Rectal smooth muscle tissue (tissue), 1 donor: ENCODE data around the gene PFKFB3.
A peak's percentile ranks its signal among the peaks of the same experiment; 100 is the strongest.

Experiments
- H3K27ac ChIP-seq: one replicate; pipeline ENCODE4 v1.7.0; 2013; ENCODE audit warnings: low read depth, low read length, inconsistent platforms
- H3K27me3 ChIP-seq: one replicate; pipeline ENCODE4 v1.7.0; 2013; ENCODE audit warnings: low read length; ENCODE audit not compliant: control insufficient read depth, insufficient read depth
- H3K36me3 ChIP-seq: one replicate; pipeline ENCODE4 v1.7.0; 2013; ENCODE audit warnings: low read length; ENCODE audit not compliant: control insufficient read depth, insufficient read depth
- H3K4me1 ChIP-seq: one replicate; pipeline ENCODE4 v1.7.0; 2013; ENCODE audit warnings: low read length; ENCODE audit not compliant: control insufficient read depth, insufficient read depth
- H3K4me3 ChIP-seq: one replicate; pipeline ENCODE4 v1.7.0; 2013; ENCODE audit warnings: low read length
- H3K9ac ChIP-seq: one replicate; pipeline ENCODE4 v1.7.0; 2013; ENCODE audit warnings: low read length

Gene PFKFB3

DNA sequence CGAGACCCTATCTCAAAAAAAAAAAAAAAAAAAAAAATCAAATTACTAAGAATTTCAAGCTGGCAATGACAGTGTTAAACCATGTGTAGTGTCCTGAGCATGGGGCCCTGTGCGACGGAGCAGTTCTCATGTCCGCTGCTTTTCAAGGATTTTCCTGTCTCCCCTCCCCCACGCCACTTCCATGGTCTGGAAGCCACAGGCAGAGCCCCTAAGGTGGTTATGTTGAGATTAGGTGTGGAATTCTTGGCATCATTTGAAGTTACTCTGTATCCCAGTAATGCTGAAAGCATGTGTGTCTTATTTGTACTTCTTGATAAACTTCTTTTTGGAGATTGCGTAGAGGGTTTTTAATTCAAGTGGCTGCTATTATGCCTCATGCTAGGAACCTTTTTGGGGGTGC lies 65.2 kb downstream of the PFKFB3 start:
- H3K36me3 ChIP-seq = no peaks in the 10 kb centered on the region
- H3K27ac ChIP-seq = no peak overlapping the region
- no peaks in the 10 kb centered on the region for H3K4me1 ChIP-seq
- H3K4me3 ChIP-seq = no peak overlapping the region
- no peak overlapping the region for H3K9ac ChIP-seq
- H3K27me3 ChIP-seq = no peaks in the 10 kb centered on the region

DNA sequence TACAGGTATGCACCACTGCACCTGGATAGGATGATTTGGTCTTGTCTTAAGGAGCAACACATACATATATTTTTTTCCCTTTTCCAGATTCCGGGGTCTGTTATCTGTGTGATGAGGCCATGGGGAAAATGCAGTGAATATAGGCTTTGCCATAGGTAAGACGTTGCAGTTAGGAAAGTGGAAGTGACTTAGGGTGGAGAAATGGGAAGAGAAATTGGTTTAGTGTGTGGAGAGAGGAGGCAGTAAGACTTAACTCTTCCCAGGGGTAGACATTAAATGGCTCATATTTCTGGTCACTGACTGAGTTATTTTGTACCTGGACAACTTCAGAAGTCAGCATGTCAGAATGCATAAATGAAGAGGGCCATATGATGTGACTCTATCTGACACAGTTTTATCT lies 66.7 kb downstream of the PFKFB3 start:
- Histone ChIP-seq H3K4me1 (no peaks in the 10 kb centered on the region), H3K4me3 (no peak overlapping the region), H3K27me3 (no peaks in the 10 kb centered on the region), H3K36me3 (no peaks in the 10 kb centered on the region), H3K27ac (no peak overlapping the region), H3K9ac (no peak overlapping the region)

DNA sequence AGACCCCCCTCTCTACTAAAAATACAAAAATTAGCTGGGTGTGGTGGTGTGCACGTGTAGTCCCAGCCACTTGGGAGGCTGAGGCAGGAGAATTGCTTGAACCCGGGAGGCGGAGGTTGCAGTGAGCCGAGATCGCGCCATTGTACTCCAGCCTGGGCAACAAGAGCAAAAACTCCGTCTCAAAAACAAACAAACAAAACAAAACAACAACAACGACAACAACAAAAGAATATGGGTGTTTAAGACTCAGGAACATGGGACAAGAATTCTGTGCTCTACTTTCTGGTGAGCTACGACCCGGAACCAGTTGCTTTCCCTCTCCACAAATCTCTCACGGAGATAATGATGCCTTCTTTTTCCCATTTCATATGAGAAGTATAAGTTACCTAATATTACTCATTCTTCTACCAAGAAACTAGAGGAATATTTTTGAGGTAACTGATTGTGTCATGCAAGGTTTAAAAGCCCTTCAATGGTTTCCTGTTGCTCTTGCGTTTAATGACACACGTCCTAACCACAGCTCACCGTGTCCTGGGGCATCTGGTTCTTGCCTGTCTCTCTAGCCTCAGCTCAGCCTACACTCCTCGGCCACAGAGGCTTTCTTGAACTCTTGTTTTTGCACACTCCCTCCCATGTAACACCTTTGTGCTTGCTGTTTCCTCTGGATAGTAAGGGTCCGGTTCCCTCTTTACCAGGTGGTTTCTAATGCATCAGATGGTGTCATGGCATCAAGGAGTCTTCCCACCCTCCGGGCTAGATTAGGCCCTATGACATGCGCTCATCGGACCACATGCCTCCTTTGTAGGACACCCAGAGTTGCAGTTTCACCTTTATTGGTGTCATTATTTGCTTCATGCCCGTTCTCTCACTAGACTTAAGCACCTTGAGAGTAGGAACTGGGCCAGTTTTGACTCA lies 67.5 kb downstream of the PFKFB3 start:
- H3K4me3 ChIP-seq = no peak overlapping the region
- H3K27ac ChIP-seq = no peak overlapping the region
- H3K36me3 ChIP-seq = no peaks in the 10 kb centered on the region
- H3K27me3 ChIP-seq = no peaks in the 10 kb centered on the region
- H3K4me1 ChIP-seq = no peaks in the 10 kb centered on the region
- no peak overlapping the region for H3K9ac ChIP-seq

DNA sequence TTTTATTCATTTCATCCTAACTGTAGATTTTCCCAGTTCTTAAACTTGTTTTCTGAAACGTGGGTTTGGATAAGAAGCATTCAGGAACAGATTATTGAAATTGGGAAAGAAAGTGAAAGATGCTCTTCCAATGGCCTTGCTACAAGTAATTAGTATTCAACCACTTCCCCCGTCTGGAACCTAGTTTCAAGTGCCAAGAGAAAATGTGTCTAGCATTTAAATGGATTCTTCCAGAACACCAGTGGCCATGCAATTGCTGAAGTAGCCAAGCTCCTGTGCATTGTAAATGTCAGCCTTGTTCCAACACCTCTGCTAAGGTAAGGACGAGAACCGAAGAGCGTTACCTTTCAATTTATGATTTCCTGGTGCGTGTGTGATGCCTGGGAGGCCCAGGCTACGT lies 68.2 kb downstream of the PFKFB3 start:
- no peaks in the 10 kb centered on the region for H3K36me3 ChIP-seq
- no peaks in the 10 kb centered on the region for H3K4me1 ChIP-seq
- no peak overlapping the region for H3K9ac ChIP-seq
- H3K27ac ChIP-seq = no peak overlapping the region
- H3K4me3 ChIP-seq = no peak overlapping the region
- H3K27me3 ChIP-seq = no peaks in the 10 kb centered on the region

DNA sequence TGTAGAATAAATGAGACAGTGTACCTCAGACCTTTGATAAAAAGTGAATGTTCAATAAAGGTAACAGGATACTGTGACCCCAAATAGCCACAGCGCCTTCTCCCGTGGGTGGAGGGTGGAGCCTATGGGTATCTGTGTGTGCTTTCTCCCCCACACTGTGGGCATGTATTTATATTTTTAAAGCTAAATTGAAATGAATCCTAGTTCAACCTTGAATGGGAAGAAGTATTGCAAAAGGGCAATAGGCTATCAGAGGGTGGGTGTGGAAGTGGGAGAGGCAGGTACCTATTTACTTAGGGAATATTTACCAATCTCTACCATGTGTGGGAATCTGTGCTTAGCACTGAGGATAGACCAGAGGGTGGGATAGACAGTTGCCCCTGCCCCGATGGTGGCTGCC lies 68.9 kb downstream of the PFKFB3 start:
- Histone ChIP-seq H3K27me3 (no peaks in the 10 kb centered on the region), H3K27ac (no peak overlapping the region), H3K4me1 (no peaks in the 10 kb centered on the region), H3K4me3 (no peak overlapping the region), H3K9ac (no peak overlapping the region), H3K36me3 (no peaks in the 10 kb centered on the region)

DNA sequence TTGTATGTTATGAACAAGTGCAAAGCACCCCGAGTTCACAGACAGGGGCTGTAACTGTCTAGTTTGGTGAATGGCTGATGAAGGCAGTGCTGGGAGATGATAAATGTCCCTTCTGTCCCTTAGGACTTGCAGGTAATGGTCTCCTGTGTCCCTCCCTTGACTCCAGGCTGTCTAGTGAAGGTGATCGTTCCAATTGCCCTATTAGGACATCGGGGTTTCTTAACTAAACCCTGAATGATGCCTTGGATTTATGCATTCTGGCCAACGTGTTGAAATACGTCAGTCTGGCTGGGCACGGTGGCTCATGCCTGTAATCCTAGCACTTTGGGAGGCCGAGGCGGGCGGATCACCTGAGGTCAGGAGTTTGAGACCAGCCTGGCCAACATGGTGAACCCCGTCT lies 69.4 kb downstream of the PFKFB3 start:
- H3K36me3 ChIP-seq = no peaks in the 10 kb centered on the region

DNA sequence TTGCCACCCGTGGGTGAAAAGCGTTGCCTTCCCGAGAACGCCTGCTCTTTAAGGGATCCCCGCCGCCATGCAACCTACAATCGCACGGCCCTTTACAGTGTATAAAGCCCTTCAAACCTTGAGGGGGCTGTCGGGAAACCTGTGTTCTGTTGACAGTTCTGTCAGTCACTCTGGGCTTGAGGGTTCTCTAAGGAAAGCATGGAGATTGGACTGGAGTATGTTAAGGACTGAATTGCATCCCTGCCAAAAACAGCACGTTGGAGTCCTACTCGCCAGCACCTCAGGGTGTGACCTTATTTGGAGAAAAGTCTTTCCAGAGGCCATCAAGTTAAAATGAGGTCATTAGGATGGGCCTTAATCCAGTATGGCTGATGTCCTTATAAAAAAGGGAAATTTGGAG lies 70.6 kb downstream of the PFKFB3 start:
- no peaks in the 10 kb centered on the region for H3K36me3 ChIP-seq
- H3K4me1 ChIP-seq = no peaks in the 10 kb centered on the region
- no peak overlapping the region for H3K27ac ChIP-seq
- H3K27me3 ChIP-seq = no peaks in the 10 kb centered on the region
- no peak overlapping the region for H3K9ac ChIP-seq
- H3K4me3 ChIP-seq = no peak overlapping the region

More for the DNA sequence above, 69.4 kb downstream of the PFKFB3 start:
- no peaks in the 10 kb centered on the region for H3K27me3 ChIP-seq
- H3K9ac ChIP-seq = no peak overlapping the region
- no peaks in the 10 kb centered on the region for H3K4me1 ChIP-seq
- H3K4me3 ChIP-seq = no peak overlapping the region
- H3K27ac ChIP-seq = no peak overlapping the region

DNA sequence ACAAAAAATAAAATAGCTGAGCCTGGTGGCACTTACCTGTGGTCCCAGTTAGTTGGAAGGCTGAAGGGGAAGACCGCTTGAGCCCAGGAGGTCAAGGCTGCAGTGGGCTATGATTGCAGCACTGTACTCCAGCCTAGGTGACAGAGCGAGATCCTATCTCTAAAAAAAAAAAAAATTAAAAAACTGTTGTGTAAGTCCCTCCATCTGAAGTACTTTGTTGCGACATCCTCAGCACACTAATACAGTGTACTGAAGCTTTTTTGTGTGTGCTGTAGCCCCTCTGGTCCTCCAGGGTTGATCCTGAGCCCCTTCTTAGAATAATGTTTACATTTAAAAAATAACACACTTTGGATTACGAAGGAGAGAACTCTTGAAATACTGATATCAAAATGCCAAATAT lies 71.3 kb downstream of the PFKFB3 start:
- no peaks in the 10 kb centered on the region for H3K27me3 ChIP-seq
- no peak overlapping the region for H3K4me3 ChIP-seq
- H3K9ac ChIP-seq = no peak overlapping the region
- no peak overlapping the region for H3K27ac ChIP-seq
- H3K4me1 ChIP-seq = no peaks in the 10 kb centered on the region
- H3K36me3 ChIP-seq = no peaks in the 10 kb centered on the region

DNA sequence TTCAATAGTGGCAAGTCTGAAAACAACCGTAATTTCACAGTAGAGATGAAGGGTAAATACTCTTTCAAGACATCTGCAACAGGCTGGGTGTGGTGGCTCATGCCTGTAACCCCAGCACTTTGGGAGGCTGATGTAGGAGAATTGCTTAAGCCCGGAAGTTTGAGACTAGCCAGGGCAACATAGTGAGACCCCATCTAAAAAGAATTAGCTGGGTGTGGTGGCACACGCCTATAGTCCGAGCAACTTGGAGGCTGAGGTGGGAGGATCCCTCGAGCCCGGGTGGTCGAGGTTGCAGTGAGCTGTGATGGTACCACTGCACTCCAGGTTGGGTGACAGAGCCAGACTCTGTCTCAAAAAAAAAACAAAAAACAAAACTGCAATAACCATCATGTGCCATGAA lies 71.8 kb downstream of the PFKFB3 start:
- no peak overlapping the region for H3K4me3 ChIP-seq
- H3K27ac ChIP-seq = no peak overlapping the region
- H3K9ac ChIP-seq = no peak overlapping the region
- no peaks in the 10 kb centered on the region for H3K27me3 ChIP-seq
- no peaks in the 10 kb centered on the region for H3K4me1 ChIP-seq
- no peaks in the 10 kb centered on the region for H3K36me3 ChIP-seq

DNA sequence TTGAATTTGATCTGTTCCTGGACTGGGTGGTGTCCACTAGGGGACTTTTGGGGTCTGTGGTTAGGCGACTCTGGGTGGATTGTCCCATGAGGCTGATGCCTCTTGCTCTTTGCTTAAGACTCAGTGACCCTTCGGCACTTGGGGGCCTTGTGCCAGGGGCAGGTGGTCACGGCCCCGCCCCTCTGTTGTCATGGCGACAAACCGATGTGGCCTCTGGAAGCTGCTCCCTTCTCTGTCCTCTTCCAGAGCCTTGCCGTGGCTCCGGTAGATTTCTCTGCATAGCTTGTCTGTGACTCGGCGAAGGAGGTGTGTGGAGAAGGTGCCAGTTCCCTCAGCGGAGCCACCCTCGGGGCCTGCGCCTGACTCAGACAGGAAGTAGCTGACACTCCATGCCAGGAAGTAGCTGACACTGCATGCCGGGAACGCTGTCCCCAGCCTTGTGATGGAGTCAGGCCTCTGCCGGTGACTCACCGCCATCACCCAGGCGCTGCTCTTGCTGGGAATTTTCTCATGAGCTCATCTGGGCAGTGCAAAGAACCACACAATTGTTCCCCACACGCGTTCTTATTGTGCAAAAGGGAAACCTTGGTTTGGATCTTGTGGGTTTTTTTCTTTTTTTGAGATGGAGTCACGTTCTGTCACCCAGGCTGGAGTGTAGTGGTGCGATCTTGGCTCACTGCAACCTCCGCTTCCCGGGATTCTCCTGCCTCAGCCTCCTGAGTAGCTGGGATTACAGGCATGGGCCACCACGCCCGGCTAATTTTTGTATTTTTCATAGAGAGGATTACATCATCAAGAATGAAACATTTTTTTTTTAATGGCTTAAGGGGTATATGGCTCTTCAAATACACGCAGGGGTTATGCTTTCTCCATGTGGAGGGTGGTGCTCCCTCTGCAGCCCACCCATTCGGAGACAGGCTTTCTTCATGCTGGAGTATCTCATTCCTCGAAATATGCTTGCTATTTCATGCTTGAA lies 72.6 kb downstream of the PFKFB3 start:
- Histone ChIP-seq H3K9ac (no peak overlapping the region), H3K27ac (peak overlapping the region; percentile 8), H3K4me3 (peak overlapping the region; percentile 10), H3K27me3 (no peaks in the 10 kb centered on the region), H3K36me3 (no peaks in the 10 kb centered on the region), H3K4me1 (no peaks in the 10 kb centered on the region)

DNA sequence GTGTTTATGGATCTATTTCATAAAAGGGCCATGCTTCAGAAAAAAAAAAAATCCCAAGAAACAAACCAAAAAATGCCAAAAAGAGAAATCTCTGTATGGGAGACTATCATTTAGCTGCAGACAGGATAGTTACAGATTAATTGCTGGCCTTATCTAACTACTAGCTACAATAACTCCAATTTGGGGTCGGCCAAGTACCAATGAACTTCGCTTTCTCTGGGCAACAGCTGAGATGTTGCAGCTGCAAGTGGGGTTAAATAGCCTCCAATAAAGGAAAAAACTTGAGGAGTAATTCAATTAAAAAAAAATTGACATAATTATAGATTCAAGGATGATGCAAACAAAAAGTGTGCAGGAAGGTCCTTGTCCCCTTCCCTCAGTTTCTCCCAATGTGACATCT lies 73.6 kb downstream of the PFKFB3 start:
- Histone ChIP-seq H3K27me3 (no peaks in the 10 kb centered on the region), H3K9ac (no peak overlapping the region), H3K4me3 (no peak overlapping the region), H3K27ac (no peak overlapping the region), H3K36me3 (no peaks in the 10 kb centered on the region), H3K4me1 (no peaks in the 10 kb centered on the region)

DNA sequence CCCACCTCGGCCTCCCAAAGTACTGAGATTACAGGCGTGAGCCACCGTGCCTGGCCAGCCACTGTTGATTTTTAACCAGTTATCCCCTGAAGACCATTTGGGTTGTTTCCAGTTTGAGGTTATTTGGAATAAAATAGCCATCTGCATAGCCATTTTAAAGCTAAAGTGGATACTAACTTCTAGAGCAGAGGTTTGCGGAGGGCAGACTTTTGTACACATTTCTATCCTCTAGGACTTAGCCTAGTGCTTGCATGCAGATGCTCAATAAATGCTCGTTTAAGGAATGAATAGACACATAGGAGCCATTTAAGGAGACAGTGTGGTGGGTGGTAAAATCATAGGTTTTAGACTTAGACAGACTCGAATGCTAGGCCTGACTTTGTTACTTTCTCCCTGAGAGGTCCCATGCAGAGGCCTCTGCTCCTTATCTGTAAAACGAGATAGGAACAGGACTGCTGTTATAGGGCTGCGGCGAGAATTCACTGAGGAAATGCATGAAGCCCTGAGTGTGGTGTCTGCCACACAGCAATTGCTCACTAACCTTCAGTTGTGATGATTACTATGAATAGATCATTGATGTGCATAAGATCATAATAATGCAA lies 75.9 kb downstream of the PFKFB3 start:
- H3K4me1 ChIP-seq = no peaks in the 10 kb centered on the region
- no peak overlapping the region for H3K4me3 ChIP-seq
- no peak overlapping the region for H3K27ac ChIP-seq
- H3K36me3 ChIP-seq = no peaks in the 10 kb centered on the region
- no peak overlapping the region for H3K9ac ChIP-seq
- H3K27me3 ChIP-seq = no peaks in the 10 kb centered on the region
